Natural killer cell (primary cell): Measurements from ENCODE around the gene ARSB. TPM values are rescaled to one million over a fixed set of nuclear protein-coding genes. Genes with fewer than 3 reads are reported as not detected.

Experiments used
- ATAC-seq, 3 donors: fragments of 150-1000 bp in 2 of 3; fragments of 200-7000 bp in 1 of 3; cut with Tn5 transposase; 1 replicate in 1 of 3; 2 replicates in 2 of 3; pipeline ENCODE4 v1.10.0; 2021; ENCODE audit warnings: mild to moderate bottlenecking in 2 of 3, moderate library complexity in 2 of 3
- DNase-seq, 2 donors: peaks; one replicate each; pipeline versions ENCODE4 v3.0.0 to v3.0.0-alpha.2; 2013 to 2021; ENCODE audit warnings: mixed read lengths in 1 of 2
- H3K27ac ChIP-seq: one replicate; pipeline ENCODE4 v1.5.1; 2013; ENCODE audit warnings: mild to moderate bottlenecking, low read length
- H3K27me3 ChIP-seq: one replicate; pipeline ENCODE4 v1.6.1; 2013; ENCODE audit warnings: low read length; ENCODE audit not compliant: control insufficient read depth, insufficient read depth
- H3K36me3 ChIP-seq: one replicate; pipeline ENCODE4 v1.6.1; 2013; ENCODE audit warnings: low read length; ENCODE audit not compliant: control insufficient read depth, insufficient read depth
- H3K4me1 ChIP-seq: one replicate; pipeline ENCODE4 v1.6.1; 2013; ENCODE audit warnings: low read length; ENCODE audit not compliant: control insufficient read depth, insufficient read depth
- H3K4me3 ChIP-seq: one replicate; pipeline ENCODE4 v1.5.1; 2013; ENCODE audit warnings: low read length
- H3K9me3 ChIP-seq: one replicate; pipeline ENCODE4 v1.6.1; 2013; ENCODE audit warnings: low read length; ENCODE audit not compliant: control insufficient read depth, insufficient read depth
- H3K27ac Mint-ChIP-seq, 2 donors: one replicate each; pipeline ENCODE4 v1.8.0; 2022; ENCODE audit warnings: mild to moderate bottlenecking in 2 of 2, mixed read lengths in 2 of 2, moderate library complexity in 1 of 2
- H3K27me3 Mint-ChIP-seq, 2 donors: one replicate each; pipeline ENCODE4 v1.8.0; 2022; ENCODE audit warnings: low read depth in 2 of 2, mixed read lengths in 2 of 2
- H3K36me3 Mint-ChIP-seq: one replicate; pipeline ENCODE4 v1.8.0; 2022; ENCODE audit warnings: mixed read lengths
- H3K4me1 Mint-ChIP-seq, 2 donors: one replicate each; pipeline ENCODE4 v1.8.0; 2022; ENCODE audit warnings: mixed read lengths in 2 of 2
- H3K4me3 Mint-ChIP-seq: one replicate; pipeline ENCODE4 v1.8.0; 2022; ENCODE audit warnings: mild to moderate bottlenecking, moderate library complexity, mixed read lengths
- H3K9me3 Mint-ChIP-seq, 2 donors: one replicate each; pipeline ENCODE4 v1.8.0; 2022; ENCODE audit warnings: mixed read lengths in 2 of 2
- WGBS: methylation state at CpG from one replicate; pipeline ENCODE4 v1.1.7; 2013; ENCODE audit warnings: missing lambda C conversion rate; ENCODE audit not compliant: insufficient coverage; 5-methylcytosine and 5-hydroxymethylcytosine counted together
- intact Hi-C: fragments of 100-400 bp; cut with micrococcal nuclease; formaldehyde crosslinking; loops from one replicate; pipeline ENCODE4 v1.14.2; 2022
- total RNA-seq, 4 donors: library from RNA; stranded (reverse); fragments of 120-200 nt in 1 of 4; gene quantifications; one replicate each; pipeline versions ENCODE4 v1.2.3 to v1.2.4, GENCODE V29; 2013 to 2022
- TF ChIP-seq, protein P1 (sequence below): fragments of 200-600 bp; IDR thresholded peaks from one replicate; pipeline ENCODE4 v1.8.0; 2022; ENCODE audit warnings: antibody characterized with exemption

ARSB gene
- total RNA-seq, 3 donors from 2014 or later (not counting 1 experiment from before 2014, with no cell fraction given): 8.6 to 12.8 (median 8.9) TPM

DNA sequence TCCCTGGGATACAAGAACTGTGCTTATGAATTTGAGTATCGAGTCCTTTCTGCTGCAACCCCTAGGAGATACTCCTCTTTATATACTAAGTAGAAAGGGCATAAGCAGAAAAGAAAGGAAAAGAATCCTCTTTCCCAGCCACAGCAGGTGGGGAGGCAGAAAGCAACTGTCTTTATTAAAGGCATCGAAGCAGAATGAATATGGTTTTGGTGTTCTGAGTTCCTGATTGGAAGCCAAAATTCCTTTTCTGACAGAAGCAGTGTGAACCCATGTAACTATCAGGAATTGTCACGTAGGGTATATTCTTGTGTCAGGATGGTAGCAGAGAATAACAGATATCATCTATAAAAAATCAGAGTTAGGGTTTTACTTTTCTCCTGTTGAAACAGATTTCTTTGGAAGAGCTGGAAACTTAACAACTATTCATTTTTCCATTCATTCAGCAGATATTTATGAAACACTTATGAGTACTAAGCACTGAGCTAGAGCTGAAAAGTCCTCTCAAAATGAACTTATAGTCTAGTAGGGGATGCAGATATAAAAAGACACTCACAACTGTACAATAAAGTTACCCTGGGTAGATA, 240.1 kb downstream of the ARSB start:
- intact Hi-C loops: no loop called here

DNA sequence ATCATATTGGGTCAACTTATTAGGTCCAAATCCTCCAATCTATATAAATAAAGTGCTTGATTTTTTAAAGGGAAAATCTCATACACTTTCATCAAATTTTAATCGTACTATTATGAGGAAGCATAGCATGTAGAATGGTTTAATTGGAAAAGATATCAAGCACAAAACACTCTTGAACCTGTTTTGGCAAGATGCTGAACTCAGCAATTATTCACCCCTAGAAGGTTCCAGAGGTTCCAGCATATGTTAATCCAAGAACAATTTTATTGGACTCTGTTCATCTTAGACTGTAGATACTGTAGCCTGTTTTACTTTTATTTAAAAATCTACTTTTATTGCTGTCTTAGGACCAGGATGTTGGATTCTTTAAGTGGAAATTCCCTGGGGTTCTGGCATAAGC, 244.1 kb downstream of the ARSB start:
- Mint-ChIP-seq H3K36me3 (no peaks in the 10 kb centered on the region), H3K27ac (no peak overlapping the region), H3K4me1 (no peaks in the 10 kb centered on the region), H3K27me3 (peaks cover 3 to 28% of the 10 kb centered on the region in 2 donors), H3K4me3 (no peak overlapping the region), H3K9me3 (no peaks in the 10 kb centered on the region)
- DNase-seq (no peak), ATAC-seq (no peak)
- intact Hi-C loops: no loop called here
- Histone ChIP-seq H3K4me1 (no peaks in the 10 kb centered on the region), H3K36me3 (no peaks in the 10 kb centered on the region), H3K9me3 (no peaks in the 10 kb centered on the region), H3K27ac (no peak overlapping the region), H3K27me3 (no peaks in the 10 kb centered on the region), H3K4me3 (no peak overlapping the region)
- no CpG with 5 or more reads among the region's 1 CpG for WGBS
- TF ChIP-seq, protein P1, sequence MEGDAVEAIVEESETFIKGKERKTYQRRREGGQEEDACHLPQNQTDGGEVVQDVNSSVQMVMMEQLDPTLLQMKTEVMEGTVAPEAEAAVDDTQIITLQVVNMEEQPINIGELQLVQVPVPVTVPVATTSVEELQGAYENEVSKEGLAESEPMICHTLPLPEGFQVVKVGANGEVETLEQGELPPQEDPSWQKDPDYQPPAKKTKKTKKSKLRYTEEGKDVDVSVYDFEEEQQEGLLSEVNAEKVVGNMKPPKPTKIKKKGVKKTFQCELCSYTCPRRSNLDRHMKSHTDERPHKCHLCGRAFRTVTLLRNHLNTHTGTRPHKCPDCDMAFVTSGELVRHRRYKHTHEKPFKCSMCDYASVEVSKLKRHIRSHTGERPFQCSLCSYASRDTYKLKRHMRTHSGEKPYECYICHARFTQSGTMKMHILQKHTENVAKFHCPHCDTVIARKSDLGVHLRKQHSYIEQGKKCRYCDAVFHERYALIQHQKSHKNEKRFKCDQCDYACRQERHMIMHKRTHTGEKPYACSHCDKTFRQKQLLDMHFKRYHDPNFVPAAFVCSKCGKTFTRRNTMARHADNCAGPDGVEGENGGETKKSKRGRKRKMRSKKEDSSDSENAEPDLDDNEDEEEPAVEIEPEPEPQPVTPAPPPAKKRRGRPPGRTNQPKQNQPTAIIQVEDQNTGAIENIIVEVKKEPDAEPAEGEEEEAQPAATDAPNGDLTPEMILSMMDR: no peak

More for the DNA sequence above, 240.1 kb downstream of the ARSB start:
- H3K36me3 ChIP-seq: no peaks in the 10 kb centered on the region
- no peaks in the 10 kb centered on the region for H3K4me1 ChIP-seq
- Mint-ChIP-seq H3K4me1 (no peaks in the 10 kb centered on the region), H3K27me3 (peaks cover 3 to 35% of the 10 kb centered on the region in 2 donors), H3K27ac (no peak overlapping the region), H3K9me3 (no peaks in the 10 kb centered on the region), H3K36me3 (no peaks in the 10 kb centered on the region), H3K4me3 (no peak overlapping the region)
- no peaks in the 10 kb centered on the region for H3K27me3 ChIP-seq
- TF ChIP-seq, protein P1: no peak
- DNase-seq (no peak), ATAC-seq (no peak)
- no peak overlapping the region for H3K27ac ChIP-seq
- 89% methylated on average over 1 of the region's 3 CpGs for WGBS
- no peak overlapping the region for H3K4me3 ChIP-seq
- H3K9me3 ChIP-seq: no peaks in the 10 kb centered on the region

DNA sequence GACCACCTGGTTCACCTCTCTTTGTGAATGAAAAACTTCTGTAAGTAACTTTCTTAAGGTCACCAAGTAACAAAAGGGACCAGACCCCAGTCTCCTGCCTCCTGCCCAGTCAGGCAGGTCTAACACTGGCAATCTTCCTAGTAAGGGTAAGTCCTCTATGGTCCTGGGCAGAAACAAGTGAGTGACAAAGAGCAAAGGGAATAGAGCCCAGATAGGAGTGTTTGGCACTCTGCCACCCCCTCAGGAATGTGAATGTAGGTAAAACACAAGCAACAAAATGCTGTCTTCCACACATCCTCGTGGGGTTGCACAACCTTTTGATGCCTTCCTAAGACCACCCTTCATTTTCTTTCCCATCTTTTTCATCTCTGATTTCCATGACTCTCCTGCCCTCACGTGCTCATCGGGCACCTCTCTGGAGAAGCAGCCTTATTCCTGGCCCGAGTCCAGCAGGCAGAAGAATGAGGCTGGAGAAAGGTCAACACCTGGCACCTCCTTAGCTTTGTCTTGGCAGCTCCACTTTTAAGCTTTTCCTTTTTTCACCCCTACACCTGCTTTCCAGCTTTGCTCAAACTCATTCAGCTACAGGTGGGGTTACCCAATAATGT, 246.3 kb downstream of the ARSB start:
- TF ChIP-seq, protein P1: no peak
- Histone ChIP-seq H3K27me3 (no peaks in the 10 kb centered on the region), H3K36me3 (no peaks in the 10 kb centered on the region), H3K4me1 (no peaks in the 10 kb centered on the region), H3K9me3 (no peaks in the 10 kb centered on the region), H3K27ac (no peak overlapping the region), H3K4me3 (no peak overlapping the region)
- ATAC-seq: no peak
- 91% methylated on average over 4 of the region's 4 CpGs for WGBS
- peaks cover 3 to 6% of the 10 kb centered on the region in 2 donors for H3K27me3 Mint-ChIP-seq
- no peak overlapping the region for H3K27ac Mint-ChIP-seq
- H3K36me3 Mint-ChIP-seq: no peaks in the 10 kb centered on the region
- no peak overlapping the region for H3K4me3 Mint-ChIP-seq
- intact Hi-C loops: no loop called here
- H3K9me3 Mint-ChIP-seq: no peaks in the 10 kb centered on the region
- DNase-seq: no peak
- no peaks in the 10 kb centered on the region for H3K4me1 Mint-ChIP-seq

DNA sequence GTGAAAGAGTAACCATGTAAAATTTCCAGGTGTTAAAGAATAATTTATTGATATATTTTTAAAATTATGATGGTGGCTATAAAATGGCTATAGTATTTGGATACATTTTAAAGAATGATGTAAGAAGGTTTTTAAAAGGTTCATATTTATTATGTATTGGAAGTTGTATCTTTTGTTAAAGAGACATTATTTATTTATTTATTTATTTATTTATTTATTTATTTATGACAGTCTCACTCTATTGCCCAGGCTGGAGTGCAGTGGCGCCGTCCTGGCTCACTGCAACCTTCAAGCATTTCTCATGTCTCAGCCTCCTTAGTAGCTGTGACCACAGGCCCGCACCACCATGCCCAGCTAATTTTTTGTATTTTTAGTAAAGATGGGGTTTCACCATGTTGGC, 247.0 kb downstream of the ARSB start:
- Mint-ChIP-seq H3K9me3 (no peaks in the 10 kb centered on the region), H3K36me3 (no peaks in the 10 kb centered on the region), H3K4me1 (no peaks in the 10 kb centered on the region), H3K27ac (no peak overlapping the region), H3K27me3 (peaks cover 0 to 3% of the 10 kb centered on the region in 2 donors), H3K4me3 (no peak overlapping the region)
- DNase-seq (no peak), ATAC-seq (no peak)
- intact Hi-C loops: no loop called here
- Histone ChIP-seq H3K4me1 (no peaks in the 10 kb centered on the region), H3K36me3 (no peaks in the 10 kb centered on the region), H3K27me3 (no peaks in the 10 kb centered on the region), H3K9me3 (no peaks in the 10 kb centered on the region), H3K27ac (no peak overlapping the region), H3K4me3 (no peak overlapping the region)
- TF ChIP-seq, protein P1: no peak
- WGBS: 100% methylated on average over 3 of the region's 3 CpGs
